PC-3 (cell line): ENCODE data around the gene SV2C.

Experiments
- EZH2 ChIP-seq: fragments of 300-600 bp; sonication (generic); IDR thresholded peaks from one replicate; pipeline ENCODE4 v1.6.1; 2017; ENCODE audit warnings: antibody characterized with exemption, mild to moderate bottlenecking, low read length; ENCODE audit not compliant: unreplicated experiment
- EZH2phosphoT487 ChIP-seq: fragments of 300-600 bp; sonication (generic); IDR thresholded peaks from 2 replicates; pipeline ENCODE4 v1.6.1; 2018; ENCODE audit warnings: mild to moderate bottlenecking, antibody characterized with exemption, low read length, borderline replicate concordance
- TF ChIP-seq, protein P1 (sequence below): fragments of 300-600 bp; sonication (generic); conservative IDR thresholded peaks from 2 replicates; pipeline ENCODE4 v1.5.1; 2017; ENCODE audit warnings: antibody characterized with exemption, low read depth, mild to moderate bottlenecking, low read length

DNA sequence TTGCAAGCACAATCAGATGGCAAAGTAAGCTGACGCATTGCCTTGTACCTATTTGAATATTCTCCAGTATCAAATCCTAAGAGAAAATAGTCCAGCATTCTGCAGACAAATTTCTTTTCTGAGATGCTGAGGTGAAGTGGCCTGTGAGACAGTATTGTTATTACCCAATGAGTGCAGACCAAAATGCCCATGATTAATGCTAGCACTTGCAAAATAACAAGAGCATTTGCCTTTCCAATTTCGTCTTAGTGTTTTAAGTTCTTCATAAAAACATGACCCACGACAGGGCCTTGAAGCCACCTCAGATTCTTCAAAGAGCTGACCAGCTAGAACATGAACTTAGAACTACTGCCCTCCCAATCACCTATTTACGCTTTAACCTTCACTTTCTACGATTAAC, 317.3 kb downstream of the SV2C start:
- no peak for TF ChIP-seq EZH2
- TF ChIP-seq, protein P1, sequence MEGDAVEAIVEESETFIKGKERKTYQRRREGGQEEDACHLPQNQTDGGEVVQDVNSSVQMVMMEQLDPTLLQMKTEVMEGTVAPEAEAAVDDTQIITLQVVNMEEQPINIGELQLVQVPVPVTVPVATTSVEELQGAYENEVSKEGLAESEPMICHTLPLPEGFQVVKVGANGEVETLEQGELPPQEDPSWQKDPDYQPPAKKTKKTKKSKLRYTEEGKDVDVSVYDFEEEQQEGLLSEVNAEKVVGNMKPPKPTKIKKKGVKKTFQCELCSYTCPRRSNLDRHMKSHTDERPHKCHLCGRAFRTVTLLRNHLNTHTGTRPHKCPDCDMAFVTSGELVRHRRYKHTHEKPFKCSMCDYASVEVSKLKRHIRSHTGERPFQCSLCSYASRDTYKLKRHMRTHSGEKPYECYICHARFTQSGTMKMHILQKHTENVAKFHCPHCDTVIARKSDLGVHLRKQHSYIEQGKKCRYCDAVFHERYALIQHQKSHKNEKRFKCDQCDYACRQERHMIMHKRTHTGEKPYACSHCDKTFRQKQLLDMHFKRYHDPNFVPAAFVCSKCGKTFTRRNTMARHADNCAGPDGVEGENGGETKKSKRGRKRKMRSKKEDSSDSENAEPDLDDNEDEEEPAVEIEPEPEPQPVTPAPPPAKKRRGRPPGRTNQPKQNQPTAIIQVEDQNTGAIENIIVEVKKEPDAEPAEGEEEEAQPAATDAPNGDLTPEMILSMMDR, result no peak
- no peak for TF ChIP-seq EZH2phosphoT487
